Pons (tissue), 1 donor: ENCODE data around the gene BORA.
A peak's percentile ranks its signal among the peaks of the same experiment; 100 is the strongest.
"Not testable (repeated sequence)": the region's sequence is repeated elsewhere in the genome, so short reads cannot be mapped to it uniquely, and the experiment has no call there.

Experiments
- DNase-seq: peaks from one replicate; pipeline ENCODE4 v3.0.0-alpha.2; 2016; ENCODE audit warnings: low spot score

BORA gene

DNA sequence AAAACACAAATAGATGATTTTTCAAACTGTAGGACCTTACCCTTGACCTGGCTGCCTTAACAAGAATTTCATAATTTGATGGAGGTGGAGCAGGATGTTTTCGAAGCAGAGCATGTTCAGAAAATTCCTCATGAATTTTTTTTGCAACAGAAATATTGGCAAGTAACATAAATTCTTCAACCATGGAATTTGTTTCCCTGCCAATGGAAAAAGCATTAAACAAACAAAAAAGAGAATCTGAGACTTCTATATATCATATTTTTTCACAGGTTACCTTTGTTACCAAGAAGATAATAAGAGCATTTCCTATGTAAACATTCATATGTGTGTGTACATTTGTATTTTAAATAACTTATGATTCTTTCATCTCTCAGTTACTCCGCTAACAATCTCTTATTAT is 35.7 kb downstream of the BORA start:
- no peak for DNase-seq

DNA sequence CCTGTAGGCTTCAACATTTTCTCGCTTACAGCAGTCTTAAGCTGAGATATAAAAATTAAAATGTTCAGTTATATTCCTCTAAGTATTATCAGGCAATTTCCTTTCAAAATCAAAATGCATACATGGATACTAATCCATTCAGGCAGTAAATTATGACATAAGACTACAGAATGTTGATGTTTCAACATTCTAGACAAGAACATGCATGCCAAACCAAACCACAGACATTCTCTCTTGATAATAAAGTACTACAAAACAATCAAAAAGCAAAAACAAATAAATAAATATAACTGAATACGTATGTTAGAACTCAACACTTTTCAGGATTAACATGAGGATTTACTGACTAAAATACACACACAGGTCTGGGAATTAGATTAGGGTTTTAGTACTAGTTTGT is 46.3 kb downstream of the BORA start:
- no peak for DNase-seq

DNA sequence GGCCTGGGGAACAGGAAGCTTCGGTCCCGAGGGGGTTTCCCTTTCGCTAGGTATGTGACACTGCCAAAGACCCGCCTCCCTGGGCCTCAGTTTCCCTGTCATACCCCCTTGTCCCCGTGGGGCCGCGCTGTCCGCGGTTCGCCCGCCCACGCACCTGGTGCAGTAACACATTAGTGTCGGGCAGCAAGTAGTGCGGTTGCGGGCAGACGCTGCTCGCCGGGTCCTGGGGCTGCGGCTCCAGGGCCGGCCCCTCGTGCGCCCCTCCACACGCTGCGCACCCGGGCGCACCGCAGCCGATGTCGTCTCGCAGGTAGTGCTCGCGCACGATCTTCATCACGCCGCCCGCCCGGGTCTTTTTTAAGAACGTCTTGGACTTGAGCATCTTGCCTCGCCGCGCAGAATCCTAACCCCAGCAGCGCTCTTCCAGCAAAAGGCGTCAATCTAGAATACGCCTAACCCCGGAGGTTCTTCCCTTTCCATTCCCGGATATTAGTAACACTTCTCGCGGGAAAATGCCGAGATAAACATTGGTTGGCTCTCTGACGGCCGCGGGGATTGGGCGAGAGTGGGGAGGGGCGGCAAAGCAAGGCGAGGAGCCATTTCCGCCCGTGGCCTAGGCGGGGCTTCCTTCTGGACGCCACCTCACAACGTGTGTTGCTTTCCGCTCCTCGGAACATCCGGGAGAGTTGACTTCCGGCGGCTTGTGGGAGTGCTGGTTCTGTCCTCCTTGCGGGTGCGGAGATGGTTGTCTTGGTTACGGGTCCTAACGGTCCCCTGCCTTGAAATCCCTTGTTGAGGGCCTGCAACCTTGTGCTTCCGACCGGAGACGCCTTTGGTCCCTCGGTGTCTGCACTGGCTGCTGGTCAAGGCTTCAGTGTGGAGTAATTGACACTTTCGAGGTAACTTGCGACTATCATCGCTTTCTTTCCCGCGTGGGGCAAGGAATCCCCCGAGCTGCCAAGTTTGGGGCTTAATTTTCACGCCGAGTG is 54.0 kb downstream of the BORA start, which contains the start of the genes DIS3 and PIBF1:
Gene DIS3 (minus strand): TSS at position 450 of the 989 bp plus-strand sequence. CDS start 68 bp downstream, at position 382.
Gene PIBF1 (plus strand): TSS at position 683 of the 989 bp plus-strand sequence. CDS start 1,337 bp downstream, outside the sequence.
- DNase-seq, result peak; percentile 97

DNA sequence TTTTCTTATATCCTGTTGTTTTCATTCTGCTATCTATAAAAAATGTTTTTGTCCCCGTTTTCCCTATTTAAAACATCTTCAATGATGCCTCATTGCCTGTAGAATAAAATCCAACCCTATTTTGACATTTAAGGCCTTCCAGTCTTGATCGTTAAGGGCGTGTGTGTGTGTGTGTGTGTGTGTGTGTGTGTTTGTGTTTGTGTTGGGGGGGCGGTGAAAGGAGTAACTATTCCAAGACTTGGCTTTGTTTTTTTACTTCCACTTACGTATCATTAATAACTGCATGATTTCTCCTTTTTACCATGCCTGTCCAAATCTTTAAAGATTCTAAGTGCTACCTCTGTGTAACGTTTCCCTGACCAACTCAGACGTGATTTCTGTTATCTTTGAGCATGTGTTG is 55.0 kb downstream of the BORA start:
- no peak for DNase-seq

DNA sequence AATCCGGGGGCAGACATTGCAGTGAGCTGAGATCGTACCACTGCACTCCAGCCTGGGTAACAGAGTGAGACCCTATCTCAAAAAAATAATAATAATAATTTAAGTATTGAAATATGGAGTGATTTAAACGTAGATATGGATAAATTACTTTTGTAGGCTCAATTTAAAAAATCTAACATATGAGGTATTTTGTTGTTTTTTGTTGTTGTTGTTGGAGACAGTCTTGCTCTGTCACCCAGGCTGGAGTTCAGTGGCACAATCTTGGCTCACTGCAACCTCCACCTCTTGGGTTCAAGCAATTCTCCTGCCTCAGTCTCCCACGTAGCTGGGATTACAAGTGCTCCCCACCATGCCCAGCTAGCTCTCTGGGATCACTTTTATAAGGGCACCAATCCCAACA is 57.0 kb downstream of the BORA start:
- DNase-seq, result not testable (repeated sequence)

DNA sequence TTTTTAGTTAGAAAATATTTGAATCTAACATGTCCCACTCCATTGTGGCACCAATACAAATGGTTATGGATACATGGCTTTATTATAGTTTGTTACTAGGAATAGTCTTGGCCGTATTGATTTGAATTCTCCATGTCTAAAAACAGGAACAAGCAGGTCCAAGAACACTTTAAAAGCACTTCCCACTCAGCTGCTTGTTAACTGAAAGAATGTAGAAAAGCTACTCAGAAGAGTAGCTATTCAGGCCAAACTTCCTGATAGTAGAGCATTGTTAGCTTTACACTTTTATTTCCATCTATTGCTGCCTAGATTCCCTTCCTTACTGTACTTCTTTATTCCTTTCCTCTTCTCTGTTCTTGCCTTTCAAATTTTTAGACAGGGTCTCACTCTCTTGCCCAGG is 61.1 kb downstream of the BORA start:
- DNase-seq, result no peak

DNA sequence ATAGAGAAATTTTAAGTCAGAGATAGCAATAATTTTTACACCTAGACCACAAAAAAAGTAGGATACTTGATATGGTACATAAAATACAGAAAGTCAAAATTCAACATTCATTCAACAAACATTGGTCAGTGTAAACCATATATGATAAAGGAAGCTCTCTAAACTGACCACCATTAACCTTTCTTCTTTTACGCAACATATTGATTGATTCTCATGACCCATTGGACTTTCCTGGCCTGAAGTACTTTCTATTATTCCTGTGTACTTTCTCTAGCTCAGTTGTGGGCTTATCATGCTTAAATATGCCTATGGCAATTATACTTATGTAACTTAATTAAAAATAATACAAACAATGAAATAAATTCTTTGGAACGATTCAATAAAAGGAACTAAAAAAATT is 64.9 kb downstream of the BORA start:
- DNase-seq, result no peak

DNA sequence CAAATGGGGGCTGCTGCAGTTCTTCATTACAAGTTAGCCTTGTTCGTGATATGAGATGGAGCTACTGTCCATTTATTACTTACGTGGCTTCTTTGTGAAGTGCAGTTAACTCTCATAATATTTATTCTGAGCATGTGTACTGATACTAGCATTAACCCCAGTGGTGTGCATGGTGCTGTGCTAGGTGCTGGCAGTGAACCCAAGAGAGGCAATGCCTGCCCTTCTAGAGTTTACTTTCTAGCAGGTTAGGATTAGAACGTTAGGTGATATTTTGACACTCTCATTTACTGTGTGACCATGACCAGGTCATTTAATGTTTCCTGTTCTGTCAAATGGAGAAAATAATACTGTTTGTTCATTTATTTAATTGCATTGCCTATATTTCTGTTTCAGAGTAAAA is 71.1 kb downstream of the BORA start:
- DNase-seq, result no peak

DNA sequence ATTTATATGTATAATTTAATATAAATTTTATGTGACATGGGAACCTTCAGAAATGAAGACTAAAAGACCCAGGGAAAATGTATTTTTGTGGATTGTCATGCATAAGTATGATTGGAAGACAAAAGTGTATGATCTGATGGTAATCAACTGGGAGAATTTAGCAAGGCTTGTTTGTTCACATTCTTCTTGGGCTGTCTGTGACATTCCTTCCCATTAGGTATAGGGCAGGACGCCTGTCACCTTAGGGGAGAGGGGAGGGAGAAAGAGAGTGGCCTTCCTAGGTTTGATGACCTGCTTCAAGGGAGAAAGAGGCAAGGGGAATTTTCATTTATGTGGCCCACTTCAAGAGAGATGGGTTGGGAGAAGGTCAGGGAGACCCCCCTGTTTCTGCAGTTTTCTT is 76.6 kb downstream of the BORA start:
- DNase-seq, result no peak
